GM10266 (cell line): ENCODE results near the gene GTF3C1.

Experiments
- DNase-seq: peaks from one replicate; pipeline ENCODE4 v3.0.0; 2012; ENCODE audit errors: extremely low spot score
- TF ChIP-seq, protein P1 (sequence below): IDR thresholded peaks from 2 replicates; pipeline ENCODE4 v1.5.1; 2012; ENCODE audit warnings: mild to moderate bottlenecking, low read depth; ENCODE audit not compliant: control insufficient read depth, insufficient read depth; ENCODE audit errors: missing control alignments

Gene GTF3C1

GRCh38 chr16:27448532-27449433 is 100.9 kb downstream of the GTF3C1 start:
- TF ChIP-seq, protein P1, sequence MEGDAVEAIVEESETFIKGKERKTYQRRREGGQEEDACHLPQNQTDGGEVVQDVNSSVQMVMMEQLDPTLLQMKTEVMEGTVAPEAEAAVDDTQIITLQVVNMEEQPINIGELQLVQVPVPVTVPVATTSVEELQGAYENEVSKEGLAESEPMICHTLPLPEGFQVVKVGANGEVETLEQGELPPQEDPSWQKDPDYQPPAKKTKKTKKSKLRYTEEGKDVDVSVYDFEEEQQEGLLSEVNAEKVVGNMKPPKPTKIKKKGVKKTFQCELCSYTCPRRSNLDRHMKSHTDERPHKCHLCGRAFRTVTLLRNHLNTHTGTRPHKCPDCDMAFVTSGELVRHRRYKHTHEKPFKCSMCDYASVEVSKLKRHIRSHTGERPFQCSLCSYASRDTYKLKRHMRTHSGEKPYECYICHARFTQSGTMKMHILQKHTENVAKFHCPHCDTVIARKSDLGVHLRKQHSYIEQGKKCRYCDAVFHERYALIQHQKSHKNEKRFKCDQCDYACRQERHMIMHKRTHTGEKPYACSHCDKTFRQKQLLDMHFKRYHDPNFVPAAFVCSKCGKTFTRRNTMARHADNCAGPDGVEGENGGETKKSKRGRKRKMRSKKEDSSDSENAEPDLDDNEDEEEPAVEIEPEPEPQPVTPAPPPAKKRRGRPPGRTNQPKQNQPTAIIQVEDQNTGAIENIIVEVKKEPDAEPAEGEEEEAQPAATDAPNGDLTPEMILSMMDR, result no peak
- no peak for DNase-seq

GRCh38 chr16:27447301-27447700 is 102.4 kb downstream of the GTF3C1 start:
- DNase-seq, result no peak
- TF ChIP-seq, protein P1, result no peak

GRCh38 chr16:27446721-27447120 is 103.0 kb downstream of the GTF3C1 start:
- no peak for DNase-seq
- TF ChIP-seq, protein P1, result no peak

GRCh38 chr16:27445502-27446175 is 104.1 kb downstream of the GTF3C1 start:
- DNase-seq, result no peak
- TF ChIP-seq, protein P1, result peak; percentile 5

DNA sequence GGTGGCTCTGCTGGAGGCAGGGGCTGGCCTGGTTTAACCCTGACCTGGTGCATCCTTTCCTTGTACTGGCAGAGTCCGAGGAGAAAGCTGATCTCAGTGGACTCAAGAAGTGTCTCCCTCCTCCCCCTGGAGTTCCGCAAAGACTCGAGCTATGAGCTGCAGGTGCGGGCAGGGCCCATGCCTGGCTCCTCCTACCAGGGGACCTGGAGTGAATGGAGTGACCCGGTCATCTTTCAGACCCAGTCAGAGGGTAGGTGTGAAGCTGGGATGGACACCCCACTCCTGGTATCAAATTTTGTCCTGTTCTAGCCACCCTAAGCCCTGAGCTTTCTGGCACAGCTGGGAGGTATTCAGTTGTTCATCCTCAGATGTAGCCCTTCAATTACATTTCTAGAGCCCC is 105.2 kb downstream of the GTF3C1 start:
- TF ChIP-seq, protein P1, result no peak
- DNase-seq, result no peak

DNA sequence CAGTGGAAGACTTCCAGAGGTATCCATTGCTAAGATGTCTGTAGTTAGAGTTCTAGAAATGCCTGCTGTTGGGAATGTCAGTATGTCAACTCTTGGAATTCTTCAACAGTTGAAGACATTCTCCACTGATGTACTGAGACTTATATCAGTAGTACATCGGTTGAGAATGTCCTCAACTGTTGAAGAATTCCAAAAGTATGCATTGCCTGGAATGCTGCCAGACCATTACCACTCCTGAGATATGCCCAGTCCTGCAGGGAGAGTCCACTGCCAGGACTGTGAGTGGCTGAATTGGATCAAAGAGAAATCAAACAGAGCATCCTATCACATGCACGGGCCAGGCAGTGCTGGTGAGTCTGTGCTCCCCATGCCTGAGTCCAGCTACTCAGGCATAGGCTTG is 105.7 kb downstream of the GTF3C1 start:
- TF ChIP-seq, protein P1, result no peak
- DNase-seq, result no peak

DNA sequence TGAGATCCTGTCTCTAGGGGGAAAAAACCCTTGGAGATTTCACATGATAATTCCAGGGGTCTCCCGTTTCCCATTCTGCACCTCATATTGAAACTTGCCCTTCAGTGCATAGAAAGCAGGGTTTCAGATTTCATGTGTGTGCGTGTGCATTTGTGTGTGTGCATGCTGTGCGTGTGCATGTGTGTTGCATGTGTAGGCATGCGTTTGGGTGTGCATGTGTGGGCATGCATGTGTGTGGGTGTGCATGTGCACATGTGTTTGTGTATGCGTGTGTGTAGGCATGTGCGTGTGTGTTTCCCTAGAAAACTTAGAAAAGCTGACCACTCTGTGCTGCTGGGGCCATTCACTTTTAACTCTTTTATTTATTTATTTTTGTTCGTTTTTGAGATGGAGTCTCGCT is 107.7 kb downstream of the GTF3C1 start:
- DNase-seq, result no peak
- TF ChIP-seq, protein P1, result no peak
